NK-92 (cell line): ENCODE results near the gene TMEM135.
"Not testable (repeated sequence)": the region's sequence is repeated elsewhere in the genome, so short reads cannot be mapped to it uniquely, and the experiment has no call there.

Experiments
- DNase-seq: peaks from one replicate; lab custom pipeline; 2025; ENCODE audit not compliant: unreplicated experiment; lab: John Stamatoyannopoulos, UW

TMEM135 gene

GRCh38 chr11:87076260-87076783 is 38.6 kb downstream of the TMEM135 start:
- DNase-seq, result no peak

GRCh38 chr11:87076874-87077429 is 39.2 kb downstream of the TMEM135 start:
- no peak for DNase-seq

GRCh38 chr11:87081358-87081757 is 43.6 kb downstream of the TMEM135 start:
- DNase-seq, result no peak

- no peak for DNase-seq
Measured at GRCh38 chr11:87082590-87082989, 44.9 kb downstream of the TMEM135 start.

GRCh38 chr11:87083029-87083428 is 45.3 kb downstream of the TMEM135 start:
- no peak for DNase-seq

- no peak for DNase-seq
Measured at GRCh38 chr11:87092159-87092558, 54.4 kb downstream of the TMEM135 start.

GRCh38 chr11:87092567-87092966 is 54.8 kb downstream of the TMEM135 start:
- DNase-seq, result no peak

- DNase-seq, result no peak
Measured at GRCh38 chr11:87097582-87097981, 59.8 kb downstream of the TMEM135 start.

GRCh38 chr11:87101956-87102580 is 64.3 kb downstream of the TMEM135 start:
- no peak for DNase-seq

GRCh38 chr11:87105826-87106225 is 68.1 kb downstream of the TMEM135 start:
- not testable (repeated sequence) for DNase-seq

GRCh38 chr11:87107379-87107778 is 69.6 kb downstream of the TMEM135 start:
- not testable (repeated sequence) for DNase-seq

- no peak for DNase-seq
Measured at GRCh38 chr11:87110443-87111131, 72.9 kb downstream of the TMEM135 start.

- no peak for DNase-seq
Measured at GRCh38 chr11:87114093-87114492, 76.4 kb downstream of the TMEM135 start.

- DNase-seq, result no peak
Measured at GRCh38 chr11:87116185-87116584, 78.5 kb downstream of the TMEM135 start.

- no peak for DNase-seq
Measured at GRCh38 chr11:87120937-87121336, 83.2 kb downstream of the TMEM135 start.

GRCh38 chr11:87122852-87123251 is 85.1 kb downstream of the TMEM135 start:
- DNase-seq, result no peak

GRCh38 chr11:87125257-87125656 is 87.5 kb downstream of the TMEM135 start:
- no peak for DNase-seq

GRCh38 chr11:87127101-87127500 is 89.4 kb downstream of the TMEM135 start:
- DNase-seq, result no peak

- no peak for DNase-seq
Measured at GRCh38 chr11:87128372-87128771, 90.6 kb downstream of the TMEM135 start.

GRCh38 chr11:87134524-87135106 is 96.9 kb downstream of the TMEM135 start:
- DNase-seq, result no peak

- no peak for DNase-seq
Measured at GRCh38 chr11:87136236-87136635, 98.5 kb downstream of the TMEM135 start.

GRCh38 chr11:87137711-87138110 is 100.0 kb downstream of the TMEM135 start:
- no peak for DNase-seq
